ENCODE results near the gene HOXB9.

HOXB9 gene

GRCh38 chr17:48596000-48596734 lies 30.0 kb downstream of the HOXB9 start:
- DNase-seq (ENCODE audit: low spot score): no peak

- DNase-seq (ENCODE audit: low spot score): no peak
Observed at GRCh38 chr17:48595278-48595999, 30.7 kb downstream of the HOXB9 start.

GRCh38 chr17:48594538-48595277 lies 31.4 kb downstream of the HOXB9 start:
- DNase-seq (ENCODE audit: low spot score): no peak

GRCh38 chr17:48593840-48594537 lies 32.2 kb downstream of the HOXB9 start:
- peak; percentile 81 for DNase-seq (ENCODE audit: low spot score)

- no peak for DNase-seq (ENCODE audit: low spot score)
Observed at GRCh38 chr17:48593126-48593829, 32.9 kb downstream of the HOXB9 start, which contains the start of gene HOXB5. Gene HOXB5 (minus strand): TSS chr17:48593779. CDS start chr17:48593682, 97 bp downstream.

GRCh38 chr17:48592577-48592976 lies 33.6 kb downstream of the HOXB9 start:
- DNase-seq (ENCODE audit: low spot score): no peak

GRCh38 chr17:48592057-48592514 lies 34.1 kb downstream of the HOXB9 start:
- no peak for DNase-seq (ENCODE audit: low spot score)

GRCh38 chr17:48591255-48592056 lies 34.7 kb downstream of the HOXB9 start:
- DNase-seq (ENCODE audit: low spot score): no peak

- no peak for DNase-seq (ENCODE audit: low spot score)
Observed at GRCh38 chr17:48590607-48591161, 35.5 kb downstream of the HOXB9 start.

GRCh38 chr17:48589831-48590606 lies 36.1 kb downstream of the HOXB9 start, which contains the start of gene HOXB3:
Gene HOXB3 (minus strand): TSS chr17:48590241. CDS start chr17:48552474, 37,767 bp downstream.
- peak; percentile 80 for DNase-seq (ENCODE audit: low spot score)

- DNase-seq (ENCODE audit: low spot score): no peak
Observed at GRCh38 chr17:48589060-48589830, 36.9 kb downstream of the HOXB9 start.

GRCh38 chr17:48588528-48588927 lies 37.6 kb downstream of the HOXB9 start:
- DNase-seq (ENCODE audit: low spot score): no peak

GRCh38 chr17:48588074-48588415 lies 38.1 kb downstream of the HOXB9 start:
- DNase-seq (ENCODE audit: low spot score): no peak

GRCh38 chr17:48587276-48588073 lies 38.7 kb downstream of the HOXB9 start:
- no peak for DNase-seq (ENCODE audit: low spot score)

- DNase-seq (ENCODE audit: low spot score): no peak
Observed at GRCh38 chr17:48586355-48587258, 39.6 kb downstream of the HOXB9 start.

- no peak for DNase-seq (ENCODE audit: low spot score)
Observed at GRCh38 chr17:48584223-48584741, 41.9 kb downstream of the HOXB9 start.
